Astrocyte (in vitro differentiated cells and primary cell): Measurements from ENCODE around the gene TESPA1. TPM values are rescaled to one million over a fixed set of nuclear protein-coding genes. Genes with fewer than 3 reads are reported as not detected.

Experiments used
- DNase-seq: peaks from one replicate; pipeline ENCODE4 v3.0.0-alpha.2; 2010; ENCODE audit warnings: low read depth
- FAIRE-seq: peaks from 2 replicates; lab custom pipeline; 2011; peaks lifted over from hg19 to GRCh38; lab: Jason Lieb, UNC
- H2AFZ ChIP-seq: 2 replicates; pipeline ENCODE4 v1.6.0; 2012; ENCODE audit warnings: low read depth, low read length, inconsistent platforms
- H3K27ac ChIP-seq: 2 replicates; pipeline ENCODE4 v1.5.1; 2011; ENCODE audit warnings: low read depth, low read length, inconsistent platforms
- H3K27me3 ChIP-seq: 2 replicates; pipeline ENCODE4 v1.6.0; 2011; ENCODE audit warnings: low read length, inconsistent platforms; ENCODE audit not compliant: insufficient read depth
- H3K36me3 ChIP-seq: 2 replicates; pipeline ENCODE4 v1.5.1; 2011; ENCODE audit warnings: low read length, inconsistent platforms; ENCODE audit not compliant: insufficient read depth
- H3K4me1 ChIP-seq: 2 replicates; pipeline ENCODE4 v1.5.1; 2011; ENCODE audit warnings: low read length, inconsistent platforms; ENCODE audit not compliant: insufficient read depth
- H3K4me2 ChIP-seq: 2 replicates; pipeline ENCODE4 v1.6.0; 2012; ENCODE audit warnings: low read length, inconsistent platforms
- H3K4me3 ChIP-seq: 2 replicates; pipeline ENCODE4 v1.5.1; 2011; ENCODE audit warnings: low read depth, mild to moderate bottlenecking, low read length, inconsistent platforms; ENCODE audit not compliant: insufficient read depth
- H3K79me2 ChIP-seq: 2 replicates; pipeline ENCODE4 v1.6.0; 2012; ENCODE audit warnings: mild to moderate bottlenecking, low read length, inconsistent platforms; ENCODE audit not compliant: insufficient read depth
- H3K9ac ChIP-seq: 2 replicates; pipeline ENCODE4 v1.6.0; 2012; ENCODE audit warnings: mild to moderate bottlenecking, low read length, inconsistent platforms
- H3K9me3 ChIP-seq: 2 replicates; pipeline ENCODE4 v1.5.1; 2012; ENCODE audit warnings: low read depth, mild to moderate bottlenecking, low read length, inconsistent platforms; ENCODE audit not compliant: insufficient read depth
- H4K20me1 ChIP-seq: 2 replicates; pipeline ENCODE4 v1.6.0; 2012; ENCODE audit warnings: low read length, inconsistent platforms; ENCODE audit not compliant: insufficient read depth
- H3K27ac Mint-ChIP-seq: one replicate; pipeline ENCODE4 v1.8.0; 2021; ENCODE audit warnings: mild to moderate bottlenecking, mixed read lengths; ENCODE audit not compliant: unreplicated experiment
- H3K27me3 Mint-ChIP-seq: one replicate; pipeline ENCODE4 v1.8.0; 2021; ENCODE audit warnings: low read depth, mixed read lengths; ENCODE audit not compliant: unreplicated experiment
- H3K36me3 Mint-ChIP-seq: one replicate; pipeline ENCODE4 v1.8.0; 2021; ENCODE audit warnings: low read depth, mixed read lengths; ENCODE audit not compliant: unreplicated experiment
- H3K4me1 Mint-ChIP-seq: one replicate; pipeline ENCODE4 v1.8.0; 2021; ENCODE audit warnings: low read depth, mixed read lengths; ENCODE audit not compliant: unreplicated experiment
- H3K4me3 Mint-ChIP-seq: one replicate; pipeline ENCODE4 v1.8.0; 2021; ENCODE audit warnings: mild to moderate bottlenecking, moderate library complexity, mixed read lengths; ENCODE audit not compliant: unreplicated experiment
- H3K9me3 Mint-ChIP-seq: one replicate; pipeline ENCODE4 v1.8.0; 2021; ENCODE audit warnings: mild to moderate bottlenecking, mixed read lengths; ENCODE audit not compliant: unreplicated experiment
- CTCF ChIP-seq: IDR thresholded peaks from 2 replicates; pipeline ENCODE4 v1.5.1; 2011; ENCODE audit warnings: low read depth, mild to moderate bottlenecking, inconsistent platforms, low read length, moderate library complexity; ENCODE audit not compliant: insufficient read depth
- EZH2 ChIP-seq: IDR thresholded peaks from 2 replicates; pipeline ENCODE4 v1.6.1; 2012; ENCODE audit warnings: mild to moderate bottlenecking, low read length, inconsistent platforms; ENCODE audit not compliant: insufficient read depth
- total RNA-seq: library from RNA; stranded (reverse); gene quantifications from 2 replicates; pipeline ENCODE4 v1.2.1, GENCODE V29; 2021

Gene TESPA1
- total RNA-seq, 1 donor from 2014 or later, result 0.23 TPM

- Mint-ChIP-seq H3K27ac (no peak overlapping the region), H3K4me3 (no peak overlapping the region), H3K27me3 (no peaks in the 10 kb centered on the region), H3K4me1 (peaks cover 11% of the 10 kb centered on the region), H3K9me3 (peaks cover 20% of the 10 kb centered on the region), H3K36me3 (peaks cover 6% of the 10 kb centered on the region)
- Histone ChIP-seq H3K79me2 (no peaks in the 10 kb centered on the region), H3K9me3 (no peaks in the 10 kb centered on the region), H3K4me2 (no peak overlapping the region), H4K20me1 (no peaks in the 10 kb centered on the region), H3K4me1 (peaks cover 10% of the 10 kb centered on the region), H3K4me3 (no peak overlapping the region), H2AFZ (no peak overlapping the region), H3K27ac (no peak overlapping the region), H3K27me3 (no peaks in the 10 kb centered on the region), H3K36me3 (no peaks in the 10 kb centered on the region), H3K9ac (no peak overlapping the region)
- FAIRE-seq, result no peak
- TF ChIP-seq CTCF (no peak), EZH2 (no peak)
- no peak for DNase-seq
Measured at GRCh38 chr12:54932038-54932437, 52.5 kb downstream of the TESPA1 start.

- H3K4me2 ChIP-seq, result no peak overlapping the region
- peaks cover 10% of the 10 kb centered on the region for H3K4me1 ChIP-seq
- H3K27me3 Mint-ChIP-seq, result no peaks in the 10 kb centered on the region
- TF ChIP-seq CTCF (no peak), EZH2 (no peak)
- no peaks in the 10 kb centered on the region for H3K9me3 ChIP-seq
- FAIRE-seq (no peak), DNase-seq (no peak)
- no peaks in the 10 kb centered on the region for H4K20me1 ChIP-seq
- H2AFZ ChIP-seq, result no peak overlapping the region
- no peaks in the 10 kb centered on the region for H3K27me3 ChIP-seq
- no peak overlapping the region for H3K4me3 ChIP-seq
- no peak overlapping the region for H3K4me3 Mint-ChIP-seq
- H3K9me3 Mint-ChIP-seq, result peaks cover 20% of the 10 kb centered on the region
- peaks cover 6% of the 10 kb centered on the region for H3K36me3 Mint-ChIP-seq
- no peaks in the 10 kb centered on the region for H3K79me2 ChIP-seq
- no peak overlapping the region for H3K9ac ChIP-seq
- H3K4me1 Mint-ChIP-seq, result no peaks in the 10 kb centered on the region
- no peak overlapping the region for H3K27ac ChIP-seq
- H3K36me3 ChIP-seq, result no peaks in the 10 kb centered on the region
- no peak overlapping the region for H3K27ac Mint-ChIP-seq
Measured at GRCh38 chr12:54929998-54930397, 54.6 kb downstream of the TESPA1 start.

GRCh38 chr12:54926246-54926645 is 58.3 kb downstream of the TESPA1 start:
- H3K9me3 Mint-ChIP-seq, result peaks cover 14% of the 10 kb centered on the region
- H3K27ac Mint-ChIP-seq, result no peak overlapping the region
- no peak overlapping the region for H3K4me3 Mint-ChIP-seq
- FAIRE-seq (no peak), DNase-seq (no peak)
- Histone ChIP-seq H2AFZ (no peak overlapping the region), H3K36me3 (no peaks in the 10 kb centered on the region), H3K4me1 (no peaks in the 10 kb centered on the region), H3K27ac (no peak overlapping the region), H3K79me2 (no peaks in the 10 kb centered on the region), H4K20me1 (no peaks in the 10 kb centered on the region), H3K9ac (no peak overlapping the region), H3K9me3 (no peaks in the 10 kb centered on the region), H3K27me3 (no peaks in the 10 kb centered on the region), H3K4me3 (no peak overlapping the region), H3K4me2 (no peak overlapping the region)
- no peak for TF ChIP-seq CTCF
- TF ChIP-seq EZH2, result no peak
- H3K4me1 Mint-ChIP-seq, result no peaks in the 10 kb centered on the region
- H3K27me3 Mint-ChIP-seq, result no peaks in the 10 kb centered on the region
- peaks cover 3% of the 10 kb centered on the region for H3K36me3 Mint-ChIP-seq
